ENCODE results near the gene HNRNPUL1. TPM values are rescaled to one million over a fixed set of nuclear protein-coding genes. Genes with fewer than 3 reads are reported as not detected.

The HNRNPUL1 gene
- total RNA-seq, 2 experiments from 2014 or later, result 194 to 360 TPM

DNA sequence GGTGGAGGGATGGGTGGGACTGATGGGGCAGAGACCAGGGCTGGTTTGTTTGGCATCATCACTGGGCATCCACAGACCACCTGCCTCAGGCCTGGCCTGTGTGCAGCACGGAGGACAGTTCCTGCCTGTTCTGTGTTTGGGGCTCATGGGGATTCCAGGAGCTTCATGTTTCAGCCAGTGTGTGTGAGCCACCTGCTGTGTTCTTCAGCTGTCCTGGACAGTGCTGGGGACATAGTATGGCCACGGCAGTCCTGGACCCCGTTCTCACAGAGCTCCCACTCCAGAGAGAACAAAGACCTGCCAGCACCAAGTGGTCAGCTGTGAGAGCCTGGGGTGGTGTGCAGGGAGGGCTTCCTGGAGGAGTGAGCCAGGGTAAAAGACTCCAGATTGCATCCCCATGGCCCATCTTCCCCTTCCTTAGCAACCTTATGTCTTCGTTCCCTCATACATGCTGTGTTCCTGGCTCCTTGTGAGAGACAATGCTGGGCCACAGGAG lies 43.8 kb downstream of the HNRNPUL1 start:
- Histone ChIP-seq H3K9me3 (ENCODE audit: low read length) (no peaks in the 10 kb centered on the region), H3K36me3 (ENCODE audit: insufficient read depth, low read length) (peaks cover 76% of the 10 kb centered on the region), H3K4me2 (ENCODE audit: low read length) (peak overlapping the region; percentile 99), H3K79me2 (ENCODE audit: insufficient read depth, low read depth, low read length) (peaks cover 18% of the 10 kb centered on the region), H3K27ac (ENCODE audit: low read depth, low read length, poor library complexity, severe bottlenecking) (peak overlapping the region; percentile 68), H3K9me2 (ENCODE audit: insufficient read depth, low read length) (no peaks in the 10 kb centered on the region), H4K20me1 (ENCODE audit: insufficient read depth, low read length) (no peaks in the 10 kb centered on the region), H2AFZ (ENCODE audit: low read length) (no peak overlapping the region), H3K4me1 (ENCODE audit: insufficient read depth, low read length, poor library complexity, severe bottlenecking) (peaks cover 44% of the 10 kb centered on the region), H3K4me3 (ENCODE audit: low read depth, low read length, poor library complexity, severe bottlenecking) (no peak overlapping the region)
- ChIA-PET POLR2A (interaction anchor here (0.6 kb wide), 1 partner anchor 145 kb away, joined by 6 read pairs; no protein-coding TSS in a partner anchor), CTCF (ENCODE audit: unreplicated experiment) (interaction anchor here (1.0 kb wide), 1 partner anchor 10 kb away, joined by 5 read pairs; no protein-coding TSS in a partner anchor)
- BruUV-seq (replicated peaks), result no TSS peak
- intact Hi-C loops (cut with micrococcal nuclease; ENCODE audit: unreplicated experiment), result loop anchor here (1.0 kb wide), 1 partner anchor 104 kb away; no protein-coding TSS in a partner anchor
- TF ChIP-seq EZH2phosphoT487 (IDR thresholded peaks at IDR 0.05; ENCODE audit: borderline replicate concordance, low read depth, low read length), result no peak
- no peak for TF ChIP-seq CTCF (conservative IDR thresholded peaks at IDR 0.05; ENCODE audit: low read length)
- no peak for DNase-seq (ENCODE audit: low spot score)

GRCh38 chr19:41308450-41309179 lies 44.4 kb downstream of the HNRNPUL1 start:
- Histone ChIP-seq H3K79me2 (ENCODE audit: insufficient read depth, low read depth, low read length) (peaks cover 18% of the 10 kb centered on the region), H3K4me1 (ENCODE audit: insufficient read depth, low read length, poor library complexity, severe bottlenecking) (peaks cover 44% of the 10 kb centered on the region), H3K9me3 (ENCODE audit: low read length) (no peaks in the 10 kb centered on the region), H2AFZ (ENCODE audit: low read length) (no peak overlapping the region), H3K4me3 (ENCODE audit: low read depth, low read length, poor library complexity, severe bottlenecking) (no peak overlapping the region), H3K36me3 (ENCODE audit: insufficient read depth, low read length) (peaks cover 76% of the 10 kb centered on the region), H3K9me2 (ENCODE audit: insufficient read depth, low read length) (no peaks in the 10 kb centered on the region), H4K20me1 (ENCODE audit: insufficient read depth, low read length) (no peaks in the 10 kb centered on the region), H3K27ac (ENCODE audit: low read depth, low read length, poor library complexity, severe bottlenecking) (peak overlapping the region; percentile 68), H3K4me2 (ENCODE audit: low read length) (peak overlapping the region; percentile 99)
- CTCF ChIA-PET (ENCODE audit: unreplicated experiment), result interaction anchor here (1.0 kb wide), 1 partner anchor 10 kb away, joined by 5 read pairs; no protein-coding TSS in a partner anchor
- BruUV-seq (replicated peaks), result no TSS peak
- DNase-seq (ENCODE audit: low spot score), result peak; percentile 86
- no peak for TF ChIP-seq EZH2phosphoT487 (IDR thresholded peaks at IDR 0.05; ENCODE audit: borderline replicate concordance, low read depth, low read length)
- TF ChIP-seq CTCF (conservative IDR thresholded peaks at IDR 0.05; ENCODE audit: low read length), result peak; percentile 98
- intact Hi-C loops (cut with micrococcal nuclease; ENCODE audit: unreplicated experiment), result loop anchor here (1.0 kb wide), 1 partner anchor 104 kb away; no protein-coding TSS in a partner anchor
- POLR2A ChIA-PET, result interaction anchor here (0.6 kb wide), 1 partner anchor 146 kb away, joined by 6 read pairs; no protein-coding TSS in a partner anchor

Data from OCI-LY7 (cell line).